Superior temporal gyrus (tissue), 1 donor: ENCODE measurements around the gene ZNF573.
"Not testable (repeated sequence)": the region's sequence is repeated elsewhere in the genome, so short reads cannot be mapped to it uniquely, and the experiment has no call there.

Experiments
- DNase-seq: peaks from one replicate; pipeline ENCODE4 v3.0.0-alpha.2; 2016; ENCODE audit errors: extremely low spot score

Gene ZNF573

GRCh38 chr19:37779127-37780005, at the start of gene ZNF573:
Gene ZNF573, minus strand, starts transcription at chr19:37779586. Its CDS starts 5,857 bp downstream, at chr19:37773729.
- DNase-seq = peak; percentile 98

GRCh38 chr19:37817180-37817981, 38.0 kb upstream of the ZNF573 start:
- DNase-seq = peak; percentile 66

- DNase-seq = not testable (repeated sequence)
These were observed 36.2 kb upstream of the ZNF573 start for GRCh38 chr19:37815611-37816010.

GRCh38 chr19:37813340-37813739, 34.0 kb upstream of the ZNF573 start:
- no peak for DNase-seq

GRCh38 chr19:37809366-37809765, 30.0 kb upstream of the ZNF573 start:
- DNase-seq = no peak

- DNase-seq = no peak
These were observed 24.0 kb upstream of the ZNF573 start for GRCh38 chr19:37803249-37803840.

- DNase-seq = no peak
These were observed 11.0 kb upstream of the ZNF573 start for GRCh38 chr19:37790244-37790925.

GRCh38 chr19:37778613-37779126, 716 bp downstream of the ZNF573 start:
- DNase-seq = no peak

- no peak for DNase-seq
These were observed 8.4 kb downstream of the ZNF573 start for GRCh38 chr19:37770985-37771384.

- DNase-seq = no peak
These were observed 15.9 kb downstream of the ZNF573 start for GRCh38 chr19:37763488-37763887.

GRCh38 chr19:37757683-37758082, 21.7 kb downstream of the ZNF573 start:
- DNase-seq = not testable (repeated sequence)

- DNase-seq = no peak
These were observed 41.0 kb downstream of the ZNF573 start for GRCh38 chr19:37738371-37738770.

GRCh38 chr19:37725181-37725580, 54.2 kb downstream of the ZNF573 start:
- no peak for DNase-seq

- no peak for DNase-seq
These were observed 59.5 kb downstream of the ZNF573 start for GRCh38 chr19:37719927-37720265.

- DNase-seq = peak; percentile 94
These were observed 60.1 kb downstream of the ZNF573 start, which contains the start of gene ZNF607 for GRCh38 chr19:37719111-37719926. Gene ZNF607, minus strand, starts transcription at chr19:37719761. Its CDS starts 8,143 bp downstream, at chr19:37711618.

GRCh38 chr19:37718304-37718703, 61.1 kb downstream of the ZNF573 start:
- DNase-seq = peak; percentile 17

- no peak for DNase-seq
These were observed 63.2 kb downstream of the ZNF573 start for GRCh38 chr19:37716140-37716539.

- DNase-seq = no peak
These were observed 73.3 kb downstream of the ZNF573 start for GRCh38 chr19:37706052-37706605.

- no peak for DNase-seq
These were observed 80.3 kb downstream of the ZNF573 start for GRCh38 chr19:37699057-37699456.

- DNase-seq = no peak
These were observed 81.2 kb downstream of the ZNF573 start for GRCh38 chr19:37698216-37698615.
